Vagina (tissue), 2 donors: Measurements from ENCODE around the gene TOPBP1. TPM values are rescaled to one million over a fixed set of nuclear protein-coding genes. Genes with fewer than 3 reads are reported as not detected.

Source experiments
- DNase-seq, 2 donors: peaks; one replicate each; pipeline ENCODE4 v3.0.0-alpha.2; 2017; ENCODE audit errors: extremely low spot score in 2 of 2
- H3K27ac ChIP-seq: fragments of 200-600 bp; sonication (generic); one replicate; pipeline ENCODE4 v1.5.1; 2019
- H3K27me3 ChIP-seq: fragments of 200-600 bp; sonication (generic); one replicate; pipeline ENCODE4 v1.5.1; 2019
- H3K36me3 ChIP-seq, 2 donors: fragments of 200-600 bp; sonication (generic); one replicate each; pipeline ENCODE4 v1.5.1; 2017 to 2019
- H3K4me1 ChIP-seq: fragments of 200-600 bp; sonication (generic); one replicate; pipeline ENCODE4 v1.5.1; 2019
- H3K4me3 ChIP-seq, 2 donors: fragments of 200-600 bp; sonication (generic); 1 replicate in 1 of 2; 2 replicates in 1 of 2; pipeline ENCODE4 v1.5.1; 2016 to 2019
- H3K9me3 ChIP-seq: fragments of 200-600 bp; sonication (generic); one replicate; pipeline ENCODE4 v1.5.1; 2019
- CTCF ChIP-seq, 3 experiments: fragments of 450-650 bp in 2 of 3; fragments of 200-600 bp in 1 of 3; sonication (generic) in 1 of 3; IDR thresholded peaks; one replicate each; pipeline ENCODE4 v1.5.1; 2017 to 2019; ENCODE audit warnings: antibody characterized with exemption in 3 of 3, mild to moderate bottlenecking in 2 of 3, moderate library complexity in 2 of 3
- POLR2A ChIP-seq, 2 donors: fragments of 450-650 bp; IDR thresholded peaks; one replicate each; pipeline ENCODE4 v1.6.1; 2017; ENCODE audit warnings: antibody characterized with exemption in 2 of 2, mild to moderate bottlenecking in 2 of 2, moderate library complexity in 2 of 2
- POLR2AphosphoS5 ChIP-seq, 2 donors: sonication (generic); formaldehyde crosslinking; IDR thresholded peaks; one replicate each; pipeline ENCODE4 v1.9.0; 2017; ENCODE audit warnings: antibody characterized with exemption in 2 of 2, mild to moderate bottlenecking in 2 of 2, low read depth in 1 of 2; ENCODE audit not compliant: insufficient read depth in 1 of 2
- intact Hi-C: fragments of 100-400 bp; cut with DNase I; formaldehyde crosslinking; loops from one replicate; pipeline ENCODE4 v1.15.1; 2023
- total RNA-seq: library from RNA; depleted of rRNA; stranded (reverse); fragments of >200 nt; gene quantifications from one replicate; pipeline ENCODE4 v1.2.3, GENCODE V29; 2016

TOPBP1 gene
- total RNA-seq, 1 donor from 2014 or later: 28.2 TPM

- Histone ChIP-seq H3K4me1 (no peaks in the 10 kb centered on the region), H3K27me3 (no peaks in the 10 kb centered on the region), H3K9me3 (no peaks in the 10 kb centered on the region), H3K27ac (no peak overlapping the region), H3K36me3 (no peaks in the 10 kb centered on the region), H3K4me3 (no peak overlapping the region)
- no peak for TF ChIP-seq POLR2A (IDR thresholded peaks at IDR 0.05)
- no peak for TF ChIP-seq CTCF (IDR thresholded peaks at IDR 0.05)
- no peak for TF ChIP-seq POLR2AphosphoS5 (IDR thresholded peaks at IDR 0.05; ENCODE audit: insufficient read depth in 1 of 2, low read depth in 1 of 2)
- DNase-seq: peak; percentile 70
- intact Hi-C loops: no loop called here
Measured at GRCh38 chr3:133701435-133702358, 40.0 kb upstream of the TOPBP1 start.

- TF ChIP-seq POLR2A (IDR thresholded peaks at IDR 0.05) (no peak), POLR2AphosphoS5 (IDR thresholded peaks at IDR 0.05; ENCODE audit: insufficient read depth in 1 of 2, low read depth in 1 of 2) (no peak), CTCF (IDR thresholded peaks at IDR 0.05) (no peak)
- Histone ChIP-seq H3K4me1 (no peaks in the 10 kb centered on the region), H3K27ac (no peak overlapping the region), H3K27me3 (no peaks in the 10 kb centered on the region), H3K36me3 (no peaks in the 10 kb centered on the region), H3K4me3 (no peak overlapping the region), H3K9me3 (no peaks in the 10 kb centered on the region)
- intact Hi-C loops: no loop called here
- peak; percentile 62 to 70 for DNase-seq
Measured at GRCh38 chr3:133700351-133700750, 38.6 kb upstream of the TOPBP1 start.

- H3K4me1 ChIP-seq: no peaks in the 10 kb centered on the region
- no peaks in the 10 kb centered on the region for H3K36me3 ChIP-seq
- DNase-seq: peak in 1 of 2 donors; percentile 74
- no peaks in the 10 kb centered on the region for H3K9me3 ChIP-seq
- TF ChIP-seq POLR2AphosphoS5 (IDR thresholded peaks at IDR 0.05; ENCODE audit: insufficient read depth in 1 of 2, low read depth in 1 of 2) (no peak), CTCF (IDR thresholded peaks at IDR 0.05) (no peak), POLR2A (IDR thresholded peaks at IDR 0.05) (no peak)
- intact Hi-C loops: no loop called here
- H3K27ac ChIP-seq: no peak overlapping the region
- H3K4me3 ChIP-seq: no peak overlapping the region
- H3K27me3 ChIP-seq: no peaks in the 10 kb centered on the region
Measured at GRCh38 chr3:133699903-133700302, 38.2 kb upstream of the TOPBP1 start.

- Histone ChIP-seq H3K27me3 (no peaks in the 10 kb centered on the region), H3K9me3 (no peaks in the 10 kb centered on the region), H3K4me3 (no peak overlapping the region), H3K36me3 (no peaks in the 10 kb centered on the region), H3K4me1 (no peaks in the 10 kb centered on the region), H3K27ac (no peak overlapping the region)
- intact Hi-C loops: no loop called here
- peak; percentile 43 to 54 for DNase-seq
- TF ChIP-seq CTCF (IDR thresholded peaks at IDR 0.05) (no peak), POLR2AphosphoS5 (IDR thresholded peaks at IDR 0.05; ENCODE audit: insufficient read depth in 1 of 2, low read depth in 1 of 2) (no peak), POLR2A (IDR thresholded peaks at IDR 0.05) (no peak)
Measured at GRCh38 chr3:133699467-133699866, 37.7 kb upstream of the TOPBP1 start.

GRCh38 chr3:133697960-133698359 is 36.2 kb upstream of the TOPBP1 start:
- Histone ChIP-seq H3K9me3 (no peaks in the 10 kb centered on the region), H3K36me3 (no peaks in the 10 kb centered on the region), H3K4me1 (no peaks in the 10 kb centered on the region), H3K4me3 (no peak overlapping the region), H3K27me3 (no peaks in the 10 kb centered on the region), H3K27ac (no peak overlapping the region)
- DNase-seq: no peak
- TF ChIP-seq POLR2AphosphoS5 (IDR thresholded peaks at IDR 0.05; ENCODE audit: insufficient read depth in 1 of 2, low read depth in 1 of 2) (no peak), CTCF (IDR thresholded peaks at IDR 0.05) (no peak), POLR2A (IDR thresholded peaks at IDR 0.05) (no peak)
- intact Hi-C loops: no loop called here
